ENCODE measurements around the gene IGF2R. TPM values are rescaled to one million over a fixed set of nuclear protein-coding genes. Genes with fewer than 3 reads are reported as not detected.

Gene IGF2R
- total and polyA plus RNA-seq, 2 of the 13 experiments (the other 11 are each of a cell fraction or from before 2014, with no cell fraction given), result 38.3 to 70.0 TPM

DNA sequence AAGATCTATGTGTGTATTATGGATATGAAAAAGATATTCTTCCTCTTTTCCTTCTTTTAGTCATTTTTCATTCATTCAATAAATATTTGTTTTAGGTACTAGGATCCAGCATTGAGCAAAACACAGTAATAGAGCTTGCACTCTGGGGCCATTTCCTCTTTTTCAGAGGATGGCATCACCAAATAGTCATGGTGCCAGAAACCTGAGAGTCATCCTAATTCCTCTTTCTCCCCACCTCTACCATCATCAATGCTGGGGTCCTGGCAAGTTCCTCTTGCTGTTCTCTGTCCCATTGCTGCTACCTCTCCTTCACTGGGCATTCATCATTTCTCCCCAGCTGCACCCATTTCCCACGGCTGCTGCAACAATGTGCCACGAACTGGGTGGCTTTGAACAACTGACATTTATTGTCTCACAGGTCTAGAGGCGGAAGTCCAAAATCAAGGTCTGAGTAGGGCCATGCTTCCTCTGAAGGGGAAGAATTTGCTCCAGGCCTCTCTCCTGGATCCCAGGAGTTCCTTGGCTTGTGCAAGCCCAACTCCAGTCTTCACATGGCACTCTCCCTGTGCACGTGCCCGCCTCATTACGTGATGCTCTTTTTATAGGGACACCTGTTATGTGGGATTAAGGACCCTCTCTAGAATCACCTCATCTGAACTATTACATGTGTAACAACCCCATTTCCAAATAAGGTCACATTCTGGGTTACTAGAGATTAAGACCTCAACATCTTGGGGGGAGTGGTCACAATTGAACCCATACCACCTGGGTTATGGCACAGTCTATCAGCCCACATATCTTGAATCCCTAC is 9.5 kb upstream of the IGF2R start:
- ChIA-PET CTCF (ENCODE audit: low intra/inter-chr PET ratio, low total read pairs) (no interaction called here), POLR2A (no interaction called here)
- no peak overlapping the region for H3K27ac ChIP-seq (ENCODE audit: extremely low read length, insufficient read depth, low read length)
- H3K4me3 ChIP-seq (replicated peaks in 1 of 3; ENCODE audit: insufficient read depth in 1 of 3, low read depth in 2 of 3, low read length in 3 of 3), result no peak overlapping the region
- H3K4me2 ChIP-seq (ENCODE audit: low read depth, low read length), result no peak overlapping the region
- no peaks in the 10 kb centered on the region for H4K20me1 ChIP-seq (ENCODE audit: insufficient read depth, low read length)
- WGBS (ENCODE audit: low lambda C conversion rate), result 35% methylated on average over 6 of the region's 6 CpGs
- H3K4me1 ChIP-seq (ENCODE audit: insufficient read depth, low read length), result peaks cover 8% of the 10 kb centered on the region; the same call in 1 of the 2 replicates
- H2AFZ ChIP-seq (ENCODE audit: low read length), result no peak overlapping the region
- peaks cover 3 to 30% of the 10 kb centered on the region in 2 experiments; a peak in 4 of 5 replicates for H3K27me3 ChIP-seq (ENCODE audit: control insufficient read depth in 1 of 2, insufficient read depth in 2 of 2, low read length in 2 of 2)
- FAIRE-seq (no peak), DNase-seq (ENCODE audit: low spot score) (no peak), ATAC-seq (no peak)
- H3K36me3 ChIP-seq (replicated peaks in 1 of 2; ENCODE audit: control insufficient read depth in 1 of 2, insufficient read depth in 2 of 2, low read length in 2 of 2), result no peaks in the 10 kb centered on the region
- TF ChIP-seq MNT (IDR thresholded peaks at IDR 0.05), result peak; percentile 78
- TF ChIP-seq, protein P1, sequence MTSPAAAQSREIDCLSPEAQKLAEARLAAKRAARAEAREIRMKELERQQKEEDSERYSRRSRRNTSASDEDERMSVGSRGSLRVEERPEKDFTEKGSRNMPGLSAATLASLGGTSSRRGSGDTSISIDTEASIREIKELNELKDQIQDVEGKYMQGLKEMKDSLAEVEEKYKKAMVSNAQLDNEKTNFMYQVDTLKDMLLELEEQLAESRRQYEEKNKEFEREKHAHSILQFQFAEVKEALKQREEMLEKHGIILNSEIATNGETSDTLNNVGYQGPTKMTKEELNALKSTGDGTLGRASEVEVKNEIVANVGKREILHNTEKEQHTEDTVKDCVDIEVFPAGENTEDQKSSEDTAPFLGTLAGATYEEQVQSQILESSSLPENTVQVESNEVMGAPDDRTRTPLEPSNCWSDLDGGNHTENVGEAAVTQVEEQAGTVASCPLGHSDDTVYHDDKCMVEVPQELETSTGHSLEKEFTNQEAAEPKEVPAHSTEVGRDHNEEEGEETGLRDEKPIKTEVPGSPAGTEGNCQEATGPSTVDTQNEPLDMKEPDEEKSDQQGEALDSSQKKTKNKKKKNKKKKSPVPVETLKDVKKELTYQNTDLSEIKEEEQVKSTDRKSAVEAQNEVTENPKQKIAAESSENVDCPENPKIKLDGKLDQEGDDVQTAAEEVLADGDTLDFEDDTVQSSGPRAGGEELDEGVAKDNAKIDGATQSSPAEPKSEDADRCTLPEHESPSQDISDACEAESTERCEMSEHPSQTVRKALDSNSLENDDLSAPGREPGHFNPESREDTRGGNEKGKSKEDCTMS (CRISPR knock-in tag; conservative IDR thresholded peaks at IDR 0.05), result no peak
- no TSS peak for BruUV-seq (replicated peaks)
- no peaks in the 10 kb centered on the region for H3K9me3 ChIP-seq (ENCODE audit: low read length)
- in situ Hi-C loops (cut with HindIII; ENCODE audit: extremely low pct_ligation_motif_present, low pct_unique_long_range_greater_than_20kb) (no loop called here), intact Hi-C loops (cut with micrococcal nuclease; ENCODE audit: unreplicated experiment) (no loop called here)
- H3K9ac ChIP-seq (ENCODE audit: insufficient read depth, low read depth, low read length), result no peak overlapping the region
- no peaks in the 10 kb centered on the region for H3K79me2 ChIP-seq (ENCODE audit: insufficient read depth, low read length)

All from HepG2 (cell line).